Stimulated activated CD8-positive, alpha-beta memory T cell treated with anti-CD3 and anti-CD28 coated beads, Interleukin-2, amount 100 ng/mL, for 1 hour (primary cell): ENCODE results near the gene ITGBL1.

Source experiments
- DNase-seq, 2 donors: peaks; one replicate each; pipeline ENCODE4 v3.0.0-alpha.2; 2020; ENCODE audit warnings: low read depth in 2 of 2

Gene ITGBL1

DNA sequence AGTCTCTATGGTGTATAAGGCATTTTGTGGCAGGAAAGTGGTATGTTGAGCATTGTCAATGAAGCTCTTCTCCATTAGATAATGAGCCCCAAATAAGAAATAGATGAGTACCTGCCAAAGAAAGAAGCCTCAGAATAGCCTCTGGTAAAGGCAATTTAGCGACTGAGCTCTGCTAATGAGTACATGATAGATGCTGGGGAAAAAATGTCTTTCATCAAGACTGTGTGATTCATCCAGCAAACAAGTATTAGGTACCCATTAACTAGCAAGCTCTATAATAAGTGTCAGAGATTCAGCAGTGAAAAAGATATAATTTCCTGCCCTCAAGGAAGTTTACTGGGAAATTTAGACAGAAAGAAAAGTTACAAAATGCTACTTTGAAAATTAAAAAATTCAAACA lies 294.6 kb downstream of the ITGBL1 start:
- no peak for DNase-seq

DNA sequence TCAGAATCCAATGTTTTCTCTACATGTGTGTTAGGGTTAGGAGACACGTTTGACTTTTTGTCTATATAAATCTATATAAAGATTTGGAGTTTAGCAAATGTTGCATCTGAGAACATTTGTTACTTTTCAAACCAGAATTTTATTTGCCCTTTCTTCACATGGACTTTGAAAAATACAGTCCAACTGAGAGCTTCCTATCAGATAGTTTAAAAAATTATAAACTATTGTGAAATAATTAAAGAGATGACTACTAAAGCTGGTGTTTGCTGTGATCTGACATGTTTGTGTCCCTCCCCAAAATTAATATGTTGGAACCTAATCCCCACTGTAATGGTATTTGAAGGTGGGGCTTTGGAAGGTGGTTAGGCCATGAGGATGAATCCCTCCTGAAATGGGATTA lies 297.1 kb downstream of the ITGBL1 start:
- no peak for DNase-seq

DNA sequence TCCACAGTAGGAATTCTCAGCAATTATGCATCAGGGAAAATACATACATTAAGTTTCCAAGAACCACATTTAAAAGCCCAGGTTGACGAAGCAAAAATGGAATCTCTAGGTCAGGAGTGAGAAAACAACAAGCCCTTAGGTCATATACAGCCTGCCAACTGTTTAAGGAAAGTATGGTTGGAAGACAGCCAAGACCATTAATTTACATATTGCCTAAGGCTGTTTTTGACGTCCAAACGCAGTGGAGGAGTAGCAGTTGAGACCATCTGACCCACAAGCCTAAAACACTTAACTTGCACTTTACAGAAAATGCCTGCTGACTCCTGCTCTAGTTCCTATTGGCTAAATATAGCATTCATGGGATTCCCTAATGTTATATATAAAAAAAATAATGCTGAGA lies 299.0 kb downstream of the ITGBL1 start:
- DNase-seq: no peak

DNA sequence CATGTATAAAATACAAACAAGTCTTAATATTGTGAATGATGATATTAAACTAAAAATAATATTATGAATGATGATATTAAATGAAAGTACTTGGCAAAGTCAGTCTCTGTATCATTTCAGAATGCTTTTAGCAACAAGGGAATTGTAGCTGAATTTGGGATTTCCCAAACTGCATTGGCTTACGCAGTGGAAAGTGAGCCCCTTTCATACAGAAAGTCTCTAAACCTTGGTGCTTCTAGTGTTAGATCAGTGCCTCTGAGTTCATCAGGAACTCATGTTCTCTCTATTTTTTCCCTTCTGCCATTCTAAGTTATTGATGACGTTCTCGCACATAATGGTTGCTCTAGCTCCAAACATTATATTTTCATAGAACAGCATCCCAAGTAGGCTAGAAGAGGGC lies 300.0 kb downstream of the ITGBL1 start:
- DNase-seq: no peak

DNA sequence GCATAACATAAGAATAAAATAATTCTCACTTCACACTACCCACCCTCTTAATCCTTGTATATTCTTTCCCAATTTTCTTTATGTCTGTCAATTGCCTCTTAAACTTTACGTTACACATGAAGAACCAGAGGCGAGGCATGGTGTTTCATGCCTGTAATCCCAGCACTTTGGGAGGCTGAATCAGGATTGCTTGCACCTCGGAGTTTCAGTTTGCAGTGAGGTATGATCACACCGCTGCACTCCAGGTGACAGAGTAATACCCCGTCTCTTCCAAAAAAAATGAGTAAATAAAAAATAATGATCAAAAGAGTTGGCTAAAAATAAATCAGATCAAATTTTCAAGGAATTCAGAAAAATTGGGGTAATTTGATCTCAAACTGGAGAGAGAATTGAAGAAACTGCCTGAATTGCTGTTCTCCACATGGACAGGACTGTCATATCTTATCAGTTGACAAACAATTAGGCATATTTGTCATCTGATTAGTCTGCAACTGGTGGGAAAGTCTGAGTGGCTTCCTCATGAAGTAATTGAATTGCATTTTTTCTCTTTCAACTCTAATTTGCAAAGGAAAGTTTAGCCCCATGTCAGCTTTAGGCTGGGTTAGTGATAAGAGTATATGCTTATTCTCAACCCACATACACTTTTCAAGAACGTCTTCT lies 302.9 kb downstream of the ITGBL1 start:
- no peak for DNase-seq

DNA sequence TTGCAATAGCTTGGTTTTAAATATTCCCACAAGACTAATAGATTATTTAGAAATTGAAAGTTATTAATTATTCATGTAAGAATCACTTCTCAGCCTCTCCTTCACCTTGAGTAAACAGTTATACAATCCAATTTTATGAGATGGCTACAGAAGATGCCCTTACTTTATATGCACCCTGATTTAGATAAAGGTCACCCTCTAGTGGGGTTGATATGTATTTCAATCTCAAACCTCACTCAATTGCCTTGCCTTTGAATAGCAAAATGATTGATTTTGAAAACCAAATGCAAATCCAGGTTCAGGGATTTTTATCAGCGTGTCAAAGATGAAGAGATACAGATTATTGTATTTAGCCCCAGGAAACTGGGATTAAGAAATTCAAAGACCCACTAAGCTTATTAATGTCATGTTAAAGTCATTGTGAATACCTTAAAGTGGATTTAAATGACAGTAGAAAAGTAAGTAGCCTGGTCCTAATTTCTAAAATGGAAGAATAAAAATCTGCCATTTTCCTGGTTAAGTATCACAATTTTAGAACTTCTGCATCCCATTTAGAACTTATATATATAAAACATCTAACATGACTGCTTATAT lies 305.1 kb downstream of the ITGBL1 start:
- no peak for DNase-seq

DNA sequence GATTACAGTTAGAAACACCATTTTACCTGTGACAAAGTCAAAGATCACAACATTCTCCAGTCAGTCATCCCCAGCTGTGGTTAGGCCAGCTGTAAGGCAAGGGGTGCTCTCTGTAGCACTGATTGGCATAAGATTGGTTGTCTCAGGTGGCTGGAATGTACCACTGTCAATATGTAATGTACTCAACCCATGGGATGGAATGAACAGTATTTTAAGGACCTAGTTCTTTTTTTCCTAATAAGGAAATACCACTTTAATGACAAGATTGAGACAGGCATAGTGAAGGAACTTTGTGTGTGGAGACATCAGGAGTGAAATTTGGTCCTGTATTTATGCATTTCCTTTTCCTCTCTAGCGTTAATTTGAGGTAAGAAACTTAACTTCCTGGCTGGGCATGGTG lies 310.7 kb downstream of the ITGBL1 start:
- DNase-seq: no peak
